CD4-positive, alpha-beta T cell treated with Interferon alpha-2 for 1 hour (primary cell): ENCODE results near the gene NEK2.
"Not testable (repeated sequence)": the region's sequence is repeated elsewhere in the genome, so short reads cannot be mapped to it uniquely, and the experiment has no call there.

ENCODE experiments used
- DNase-seq, 2 donors: peaks; one replicate each; pipeline ENCODE4 v3.0.0-alpha.2; 2020 to 2022

The NEK2 gene

GRCh38 chr1:211648980-211649934 is 26.2 kb downstream of the NEK2 start:
- peak in 1 of 2 donors; percentile 48 for DNase-seq

GRCh38 chr1:211648336-211648735 is 27.1 kb downstream of the NEK2 start:
- no peak for DNase-seq

- DNase-seq: no peak
These were observed 27.7 kb downstream of the NEK2 start for GRCh38 chr1:211647711-211648121.

GRCh38 chr1:211646566-211646965 is 28.9 kb downstream of the NEK2 start:
- DNase-seq: no peak

- DNase-seq: not testable (repeated sequence)
These were observed 29.8 kb downstream of the NEK2 start for GRCh38 chr1:211645601-211646000.

- no peak for DNase-seq
These were observed 30.8 kb downstream of the NEK2 start for GRCh38 chr1:211644653-211645052.

GRCh38 chr1:211643324-211644212 is 31.9 kb downstream of the NEK2 start:
- DNase-seq: no peak

GRCh38 chr1:211642870-211643269 is 32.6 kb downstream of the NEK2 start:
- DNase-seq: no peak

- DNase-seq: no peak
These were observed 33.5 kb downstream of the NEK2 start for GRCh38 chr1:211641942-211642341.

GRCh38 chr1:211641044-211641800 is 34.2 kb downstream of the NEK2 start:
- no peak for DNase-seq

GRCh38 chr1:211640301-211640630 is 35.2 kb downstream of the NEK2 start:
- no peak for DNase-seq

- DNase-seq: no peak
These were observed 35.7 kb downstream of the NEK2 start for GRCh38 chr1:211639475-211640300.

GRCh38 chr1:211638689-211639101 is 36.7 kb downstream of the NEK2 start:
- DNase-seq: no peak

- DNase-seq: no peak
These were observed 37.2 kb downstream of the NEK2 start for GRCh38 chr1:211638246-211638645.

- no peak for DNase-seq
These were observed 38.4 kb downstream of the NEK2 start for GRCh38 chr1:211637066-211637465.

- not testable (repeated sequence) for DNase-seq
These were observed 38.8 kb downstream of the NEK2 start for GRCh38 chr1:211636575-211637029.

- DNase-seq: no peak
These were observed 39.7 kb downstream of the NEK2 start for GRCh38 chr1:211635597-211636205.

- DNase-seq: no peak
These were observed 40.5 kb downstream of the NEK2 start for GRCh38 chr1:211634931-211635330.

- no peak for DNase-seq
These were observed 41.0 kb downstream of the NEK2 start for GRCh38 chr1:211634461-211634860.

- no peak for DNase-seq
These were observed 41.9 kb downstream of the NEK2 start for GRCh38 chr1:211633524-211633846.

GRCh38 chr1:211632808-211633523 is 42.5 kb downstream of the NEK2 start:
- DNase-seq: no peak
